ENCODE measurements around the gene GEMIN5.

The GEMIN5 gene

GRCh38 chr5:154858297-154858971 is 79.6 kb downstream of the GEMIN5 start, which contains the start of gene CNOT8:
CNOT8 (plus strand) TSS chr5:154858627; CDS start chr5:154863279, 4,652 bp downstream.
- FAIRE-seq (no peak), DNase-seq (ENCODE audit: insufficient read length, low spot score) (peak; percentile 73)
- peak; percentile 81; the same call in 1 of the 2 replicates for TF ChIP-seq POLR2A (IDR thresholded peaks at IDR 0.05; ENCODE audit: low read depth, low read length)

GRCh38 chr5:154857530-154858296 is 80.3 kb downstream of the GEMIN5 start:
- FAIRE-seq: no peak
- TF ChIP-seq POLR2A (IDR thresholded peaks at IDR 0.05; ENCODE audit: low read depth, low read length): peak; percentile 77
- DNase-seq (ENCODE audit: insufficient read length, low spot score): peak; percentile 84

GRCh38 chr5:154851351-154851750 is 86.7 kb downstream of the GEMIN5 start:
- TF ChIP-seq POLR2A (IDR thresholded peaks at IDR 0.05; ENCODE audit: low read depth, low read length): no peak
- FAIRE-seq (no peak), DNase-seq (ENCODE audit: insufficient read length, low spot score) (no peak)

GRCh38 chr5:154850255-154851062 is 87.6 kb downstream of the GEMIN5 start, which contains the start of gene FAXDC2:
FAXDC2 (minus strand) TSS chr5:154850603; CDS start chr5:154838178, 12,425 bp downstream.
- TF ChIP-seq POLR2A (IDR thresholded peaks at IDR 0.05; ENCODE audit: low read depth, low read length): no peak
- DNase-seq (ENCODE audit: insufficient read length, low spot score): no peak
- no peak for FAIRE-seq

- FAIRE-seq: no peak
- no peak for TF ChIP-seq POLR2A (IDR thresholded peaks at IDR 0.05; ENCODE audit: low read depth, low read length)
- DNase-seq (ENCODE audit: insufficient read length, low spot score): no peak
Observed at GRCh38 chr5:154849791-154850201, 88.2 kb downstream of the GEMIN5 start.

GRCh38 chr5:154849264-154849785 is 88.7 kb downstream of the GEMIN5 start:
- no peak for TF ChIP-seq POLR2A (IDR thresholded peaks at IDR 0.05; ENCODE audit: low read depth, low read length)
- FAIRE-seq (no peak), DNase-seq (ENCODE audit: insufficient read length, low spot score) (no peak)

GRCh38 chr5:154844809-154845208 is 93.2 kb downstream of the GEMIN5 start:
- FAIRE-seq (no peak), DNase-seq (ENCODE audit: insufficient read length, low spot score) (no peak)
- TF ChIP-seq POLR2A (IDR thresholded peaks at IDR 0.05; ENCODE audit: low read depth, low read length): no peak

GRCh38 chr5:154842689-154843530 is 95.1 kb downstream of the GEMIN5 start:
- FAIRE-seq: no peak
- DNase-seq (ENCODE audit: insufficient read length, low spot score): no peak
- no peak for TF ChIP-seq POLR2A (IDR thresholded peaks at IDR 0.05; ENCODE audit: low read depth, low read length)

GRCh38 chr5:154841273-154841661 is 96.7 kb downstream of the GEMIN5 start:
- TF ChIP-seq POLR2A (IDR thresholded peaks at IDR 0.05; ENCODE audit: low read depth, low read length): no peak
- FAIRE-seq (no peak), DNase-seq (ENCODE audit: insufficient read length, low spot score) (no peak)

- DNase-seq (ENCODE audit: insufficient read length, low spot score) (no peak), FAIRE-seq (no peak)
- TF ChIP-seq POLR2A (IDR thresholded peaks at IDR 0.05; ENCODE audit: low read depth, low read length): no peak
Observed at GRCh38 chr5:154840435-154841272, 97.4 kb downstream of the GEMIN5 start.
